NCI-H146 (cell line): Measurements from ENCODE around the gene MAZ.
"Not testable (repeated sequence)": the region's sequence is repeated elsewhere in the genome, so short reads cannot be mapped to it uniquely, and the experiment has no call there.

Experiments used
- DNase-seq: peaks from one replicate; lab custom pipeline; 2025; lab: John Stamatoyannopoulos, UW

The MAZ gene

GRCh38 chr16:29806099-29806579 is at the start of gene MAZ:
Gene MAZ, plus strand, starts transcription at chr16:29806529. Its CDS starts 173 bp downstream, at chr16:29806702.
- DNase-seq = no peak

GRCh38 chr16:29756654-29757053 is 49.7 kb upstream of the MAZ start:
- no peak for DNase-seq

DNA sequence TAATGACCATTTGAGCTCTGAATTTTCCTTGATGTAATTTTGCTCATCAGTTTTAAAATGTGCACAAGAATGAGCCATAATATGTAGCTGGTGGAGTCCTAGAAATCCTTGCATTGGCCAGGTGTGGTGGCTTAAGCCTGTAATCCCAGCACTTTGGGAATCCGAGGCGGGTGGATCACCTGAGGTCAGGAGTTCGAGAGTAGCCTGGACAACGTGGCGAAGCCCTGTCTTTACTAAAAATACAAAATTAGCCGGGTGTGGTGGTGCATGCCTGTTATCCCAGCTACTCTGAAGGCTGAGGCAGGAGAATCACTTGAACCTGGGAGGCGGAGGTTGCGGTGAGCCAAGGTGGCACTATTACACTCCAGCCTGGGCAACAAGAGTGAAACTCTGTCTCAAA is 49.2 kb upstream of the MAZ start:
- not testable (repeated sequence) for DNase-seq

GRCh38 chr16:29757950-29758466 is 48.3 kb upstream of the MAZ start:
- DNase-seq = no peak

DNA sequence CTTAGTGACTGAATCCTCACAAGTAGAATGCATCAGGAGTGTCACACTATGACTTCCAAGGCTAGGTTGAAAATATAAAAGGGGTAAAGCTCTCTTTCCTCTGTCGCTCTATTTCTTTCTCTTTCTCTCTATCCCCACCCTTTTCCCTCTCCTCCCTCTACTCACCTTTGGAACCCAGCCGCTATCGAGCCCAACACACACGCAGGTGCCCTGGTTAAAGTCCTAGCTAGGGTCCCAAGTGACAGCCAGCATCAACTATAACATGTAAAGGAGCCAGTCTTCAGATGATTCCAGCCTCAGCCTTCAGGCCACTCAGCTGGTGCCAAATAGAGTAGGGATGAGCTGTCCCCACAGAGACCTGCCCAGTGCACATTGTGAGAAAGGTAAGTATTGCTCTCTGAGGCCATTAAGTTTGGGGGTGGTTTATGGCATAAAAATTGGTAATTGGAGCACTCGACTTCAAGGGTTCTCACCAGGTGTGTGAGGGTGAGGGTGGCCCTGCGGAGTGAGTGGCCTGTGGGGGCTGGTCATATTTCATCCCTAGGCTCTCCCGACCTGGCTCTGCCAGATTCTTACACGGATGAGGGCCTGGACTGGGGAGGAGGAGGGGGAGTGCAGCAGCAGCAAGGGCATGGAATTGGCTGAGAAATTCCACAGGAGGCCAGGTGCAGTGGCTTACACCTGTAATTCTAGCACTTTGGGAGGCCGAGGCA is 45.6 kb upstream of the MAZ start:
- DNase-seq = no peak

DNA sequence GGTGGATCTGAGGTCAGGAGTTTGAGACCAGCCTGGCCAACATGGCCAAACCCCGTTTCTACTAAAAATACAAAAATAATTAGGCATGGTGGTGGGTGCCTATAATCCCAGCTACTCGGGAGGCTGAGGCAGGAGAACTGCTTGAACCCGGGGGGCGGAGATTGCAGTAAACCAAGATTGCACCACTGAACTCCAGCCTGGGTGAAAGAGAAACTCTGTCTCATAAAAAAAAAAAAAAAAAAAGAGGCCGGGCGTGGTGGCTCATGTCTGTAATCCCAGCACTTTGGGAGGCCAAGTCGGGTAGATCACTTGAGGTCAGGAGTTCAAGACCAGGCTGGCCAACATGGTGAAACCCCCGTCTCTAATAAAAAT is 45.1 kb upstream of the MAZ start:
- DNase-seq = not testable (repeated sequence)

DNA sequence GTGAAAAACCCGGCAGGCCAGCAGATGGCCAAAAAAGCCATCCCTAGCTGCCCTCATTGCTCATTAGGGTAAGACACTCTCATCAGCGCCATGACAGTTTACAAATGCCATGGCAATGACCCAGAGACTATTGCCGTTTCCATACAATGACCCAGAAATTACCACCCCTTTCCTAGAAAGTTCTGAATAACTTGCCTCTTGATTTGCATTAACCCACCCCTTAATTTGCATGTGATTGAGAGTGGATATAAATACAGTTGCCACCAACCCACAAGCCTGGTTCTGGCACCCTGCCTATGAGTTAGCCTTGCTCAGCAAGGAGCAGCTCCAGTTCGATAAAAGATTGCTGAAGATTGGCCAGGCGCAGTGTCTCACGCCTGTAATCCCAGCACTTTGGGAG is 44.4 kb upstream of the MAZ start:
- DNase-seq = no peak

- no peak for DNase-seq
Observed at GRCh38 chr16:29763326-29763725, 43.0 kb upstream of the MAZ start.

DNA sequence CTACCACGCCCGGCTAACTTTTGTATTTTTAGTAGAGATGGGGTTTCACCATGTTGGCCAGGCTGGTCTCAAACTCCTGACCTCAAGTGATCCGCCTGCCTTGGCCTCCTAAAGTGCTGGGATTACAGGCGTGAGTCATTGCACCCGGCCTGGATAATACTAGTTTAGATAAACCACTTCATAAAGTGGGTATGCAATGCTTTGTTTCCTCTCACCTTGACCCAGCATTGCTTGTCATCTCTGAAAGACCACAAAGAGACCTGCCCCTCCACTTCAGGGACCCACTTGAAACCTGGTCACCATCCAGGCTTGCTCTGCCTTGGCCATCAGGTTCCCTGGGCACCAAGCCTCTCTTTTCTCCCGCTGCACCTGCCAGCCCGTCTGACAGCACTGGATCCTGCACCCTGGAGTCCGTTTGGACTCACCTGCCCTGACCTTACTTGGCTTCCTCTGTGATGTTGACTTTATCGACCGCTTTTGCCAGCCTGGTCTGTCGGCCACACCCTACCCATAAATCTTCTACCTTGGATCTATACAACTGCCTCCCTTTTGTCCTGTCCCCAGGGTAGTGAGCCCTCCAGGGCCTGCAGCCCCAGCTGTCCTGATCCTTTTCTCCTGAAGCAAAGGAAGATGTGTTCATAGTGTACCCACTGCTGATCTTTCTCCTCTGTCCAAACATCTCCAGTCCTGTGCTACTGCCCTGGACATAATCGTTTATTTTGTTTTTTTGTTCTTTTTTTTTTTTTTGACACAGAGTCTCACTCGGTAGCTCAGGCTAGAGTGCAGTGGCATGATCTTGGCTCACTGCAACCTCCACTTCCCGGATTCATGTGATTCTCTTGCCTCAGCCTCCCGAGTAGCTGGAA is 40.9 kb upstream of the MAZ start:
- DNase-seq = peak; percentile 100

DNA sequence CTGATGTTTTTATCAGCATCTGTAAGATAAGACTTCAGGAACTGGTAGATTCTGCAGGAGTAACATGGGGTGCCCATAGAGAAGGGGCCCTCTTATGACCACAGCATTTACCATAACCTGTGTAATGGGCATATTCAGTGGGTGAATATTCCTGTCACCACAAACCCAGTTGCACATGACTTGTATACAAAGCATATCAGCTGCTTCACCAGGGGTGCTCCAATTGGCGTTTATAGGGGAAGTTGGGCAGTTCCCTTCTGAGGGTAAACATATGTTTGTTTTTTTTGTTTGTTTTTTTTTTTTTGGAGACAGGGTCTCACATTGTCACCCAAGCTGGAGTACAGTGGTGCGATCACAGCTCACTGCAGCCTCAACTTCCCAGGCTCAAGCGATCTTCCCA is 39.8 kb upstream of the MAZ start:
- no peak for DNase-seq

- peak; percentile 14 for DNase-seq
Observed at GRCh38 chr16:29767062-29767461, 39.3 kb upstream of the MAZ start.

DNA sequence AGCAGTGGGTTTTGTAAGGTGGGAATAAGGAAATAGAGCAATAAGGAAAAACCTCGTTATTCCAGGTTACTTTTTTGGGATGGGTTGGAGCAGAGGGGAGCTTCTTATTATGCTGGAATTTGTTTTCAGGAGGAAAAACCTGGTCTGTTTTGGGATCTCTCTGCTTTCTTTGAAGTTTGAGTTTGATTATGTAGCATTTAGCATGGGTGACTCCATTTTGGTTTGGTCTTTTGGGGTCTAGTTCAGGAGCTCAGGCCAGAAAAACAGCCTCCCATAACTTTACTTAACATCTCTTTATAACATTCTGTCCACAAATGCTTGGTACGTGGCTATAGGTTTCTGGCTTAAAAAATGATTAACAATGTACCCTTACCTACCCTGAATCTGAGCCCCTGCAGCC is 36.8 kb upstream of the MAZ start:
- no peak for DNase-seq

DNA sequence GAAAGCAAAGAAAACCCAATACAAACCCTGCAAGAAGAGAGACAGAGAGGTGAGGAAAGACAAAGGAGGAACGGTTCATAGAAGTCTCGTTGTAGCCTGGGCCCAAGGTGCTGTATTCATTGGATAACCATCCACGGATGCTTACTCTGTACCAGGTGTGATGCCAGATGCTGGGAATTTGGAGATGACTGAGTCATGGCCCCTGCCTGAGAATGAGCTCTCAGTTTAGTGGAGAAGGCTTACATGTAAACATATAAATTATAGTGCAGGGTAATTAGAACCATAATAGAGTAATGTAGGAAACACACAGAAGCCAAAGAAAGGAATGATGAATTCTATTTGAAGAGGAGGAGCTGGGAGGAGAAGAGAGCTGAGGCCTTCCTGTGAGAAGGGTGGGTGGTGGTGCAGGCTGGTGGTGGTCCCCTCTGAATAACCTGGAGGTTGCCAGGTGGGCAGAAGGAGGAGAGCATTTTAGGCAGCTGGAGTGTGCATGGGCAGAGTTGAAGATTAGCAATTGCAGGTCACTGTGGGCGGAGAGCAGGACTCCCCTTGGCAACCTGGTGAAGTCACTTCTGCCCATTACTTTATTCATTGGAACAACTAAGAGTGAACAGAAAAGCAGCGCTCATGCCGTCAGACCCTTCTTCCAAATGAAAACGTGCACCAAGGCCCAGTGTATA is 35.9 kb upstream of the MAZ start:
- peak; percentile 59 for DNase-seq

DNA sequence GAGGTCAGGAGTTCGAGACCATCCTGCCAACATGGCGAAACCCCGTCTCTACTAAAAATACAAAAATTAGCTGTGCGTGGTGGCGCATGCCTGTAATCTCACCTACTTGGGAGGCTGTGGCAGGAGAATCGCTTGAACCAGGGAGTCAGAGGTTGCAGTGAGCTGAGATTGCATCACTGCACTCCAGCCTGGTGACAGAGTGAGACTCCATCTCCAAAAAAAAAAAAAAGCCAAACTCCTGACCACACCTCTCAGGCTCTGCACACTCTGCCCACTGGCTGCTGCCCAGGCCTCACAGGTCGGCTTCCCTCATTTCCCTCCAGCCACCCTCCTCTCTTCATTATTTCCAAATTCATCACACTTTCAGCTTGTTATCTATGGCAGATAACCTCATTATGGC is 34.0 kb upstream of the MAZ start:
- not testable (repeated sequence) for DNase-seq

- DNase-seq = no peak
Observed at GRCh38 chr16:29774730-29775129, 31.6 kb upstream of the MAZ start.

GRCh38 chr16:29775742-29776408 is 30.5 kb upstream of the MAZ start:
- DNase-seq = no peak

GRCh38 chr16:29777576-29778350 is 28.6 kb upstream of the MAZ start, which contains the start of gene ZG16:
Gene ZG16, plus strand, starts transcription at chr16:29778256. Its CDS starts 1,011 bp downstream, at chr16:29779267.
- peak; percentile 21 for DNase-seq

- no peak for DNase-seq
Observed at GRCh38 chr16:29779474-29779873, 26.9 kb upstream of the MAZ start.

DNA sequence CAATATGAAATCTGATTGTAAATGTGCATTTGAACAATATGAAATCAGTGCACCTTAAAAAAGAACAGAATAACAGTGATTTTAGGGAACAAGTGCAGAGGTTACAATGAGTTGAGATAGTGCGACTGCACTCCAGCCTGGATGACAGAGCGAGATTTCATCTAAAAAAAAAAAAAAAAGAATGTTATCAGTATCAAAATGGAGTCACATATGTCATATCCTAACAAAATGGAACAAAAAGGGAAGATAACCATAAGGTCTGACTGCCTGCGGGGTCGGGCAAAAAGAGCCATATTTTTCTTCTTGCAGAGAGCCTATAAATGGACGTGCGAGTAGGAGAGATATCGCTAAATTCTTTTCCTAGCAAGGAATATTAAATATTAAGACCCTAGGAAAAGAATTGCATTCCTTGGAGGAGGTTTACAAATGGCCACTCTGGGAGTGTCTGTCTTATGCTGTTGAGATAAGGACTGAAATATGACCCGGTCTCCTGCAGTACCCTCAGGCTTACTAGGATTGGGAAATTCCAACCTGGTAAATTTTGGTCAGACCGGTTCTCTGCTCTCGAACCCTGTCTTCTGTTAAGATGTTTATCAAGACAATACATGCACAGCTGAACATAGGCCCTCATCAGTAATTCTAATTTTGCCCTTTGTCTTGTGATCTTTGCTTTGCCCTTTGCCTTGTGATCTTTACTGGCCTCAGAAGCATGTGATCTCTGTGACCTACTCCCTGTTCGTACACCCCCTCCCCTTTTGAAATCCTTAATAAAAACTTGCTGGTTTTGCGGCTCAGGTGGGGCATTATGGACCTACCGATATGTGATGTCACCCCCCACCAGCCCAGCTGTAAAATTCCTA is 23.0 kb upstream of the MAZ start:
- DNase-seq = not testable (repeated sequence)

DNA sequence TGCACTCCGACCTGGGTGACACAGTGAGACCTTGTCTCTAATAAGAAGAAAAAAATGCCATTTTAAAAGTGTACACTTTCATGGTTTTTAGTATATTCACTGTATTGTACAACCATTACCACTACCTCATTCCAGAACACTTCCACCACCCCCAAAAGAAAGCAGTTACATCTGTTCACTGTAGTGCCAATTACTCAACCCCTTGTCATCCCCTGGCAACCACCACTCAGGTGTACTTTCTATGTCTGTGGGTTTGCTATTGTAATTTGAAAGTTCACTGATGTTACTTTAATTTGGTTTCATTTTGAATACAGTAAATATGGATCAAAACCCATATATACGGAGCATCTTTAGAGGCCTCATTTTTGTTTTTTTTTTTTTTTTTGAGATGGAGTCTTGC is 22.2 kb upstream of the MAZ start:
- DNase-seq = no peak
